Spinal cord (tissue), 10 donors: Measurements from ENCODE around the gene C10orf143. TPM values are rescaled to one million over a fixed set of nuclear protein-coding genes. Genes with fewer than 3 reads are reported as not detected.

Source experiments
- DNase-seq, 6 donors: peaks; one replicate each; pipeline versions ENCODE4 v3.0.0 to v3.0.0-alpha.2; 2013 to 2015; ENCODE audit warnings: low spot score in 6 of 6, low read depth in 4 of 6
- H3K27ac ChIP-seq: one replicate; pipeline ENCODE4 v1.5.1; 2013; ENCODE audit warnings: low read depth, low read length, control low read depth
- H3K27me3 ChIP-seq: one replicate; pipeline ENCODE4 v1.6.1; 2013; ENCODE audit warnings: low read length; ENCODE audit not compliant: control insufficient read depth, insufficient read depth
- H3K36me3 ChIP-seq: one replicate; pipeline ENCODE4 v1.6.1; 2013; ENCODE audit warnings: low read length; ENCODE audit not compliant: control insufficient read depth, insufficient read depth
- H3K4me1 ChIP-seq: one replicate; pipeline ENCODE4 v1.6.1; 2013; ENCODE audit warnings: low read length; ENCODE audit not compliant: control insufficient read depth, insufficient read depth
- H3K4me3 ChIP-seq: one replicate; pipeline ENCODE4 v1.5.1; 2013; ENCODE audit warnings: low read depth, low read length, control low read depth
- H3K9me3 ChIP-seq: one replicate; pipeline ENCODE4 v1.6.1; 2013; ENCODE audit warnings: low read length; ENCODE audit not compliant: control insufficient read depth, insufficient read depth
- WGBS: methylation state at CpG from one replicate; pipeline ENCODE4 v1.1.5; 2013; ENCODE audit warnings: missing lambda C conversion rate; ENCODE audit not compliant: insufficient coverage; 5-methylcytosine and 5-hydroxymethylcytosine counted together
- polyA plus RNA-seq, 2 donors: library from polyadenylated mRNA; unstranded; fragments of 120-200 nt; gene quantifications; one replicate each; pipeline ENCODE4 v1.2.1, GENCODE V29; 2013; ENCODE audit not compliant: insufficient read length in 2 of 2
- total RNA-seq, 2 donors: library from RNA; depleted of rRNA in 1 of 2; stranded (reverse); fragments of 120-200 nt in 1 of 2; fragments of >200 nt in 1 of 2; gene quantifications; one replicate each; pipeline versions ENCODE4 v1.2.3 to v1.2.4, GENCODE V29; 2013 to 2014
- donor health status: healthy.

Gene C10orf143
- total and polyA plus RNA-seq, 4 donors = 0.79 to 4.5 (median 3.0) TPM

GRCh38 chr10:130021383-130021950 lies 89.2 kb downstream of the C10orf143 start:
- peak in 2 of 6 donors; percentile 60 to 87 for DNase-seq
- Histone ChIP-seq H3K36me3 (no peaks in the 10 kb centered on the region), H3K27ac (no peak overlapping the region), H3K4me3 (no peak overlapping the region), H3K4me1 (peaks cover 6% of the 10 kb centered on the region), H3K9me3 (no peaks in the 10 kb centered on the region), H3K27me3 (no peaks in the 10 kb centered on the region)
- 82% methylated on average over 12 of the region's 12 CpGs for WGBS

GRCh38 chr10:130020651-130021382 lies 89.8 kb downstream of the C10orf143 start:
- Histone ChIP-seq H3K36me3 (no peaks in the 10 kb centered on the region), H3K4me1 (peaks cover under 1% of the 10 kb centered on the region), H3K9me3 (no peaks in the 10 kb centered on the region), H3K27ac (no peak overlapping the region), H3K27me3 (no peaks in the 10 kb centered on the region), H3K4me3 (no peak overlapping the region)
- DNase-seq = peak in 2 of 6 donors; percentile 53 to 60
- WGBS = 64% methylated on average over 19 of the region's 19 CpGs

- no peak overlapping the region for H3K27ac ChIP-seq
- no peaks in the 10 kb centered on the region for H3K27me3 ChIP-seq
- H3K36me3 ChIP-seq = no peaks in the 10 kb centered on the region
- H3K4me3 ChIP-seq = no peak overlapping the region
- WGBS = 84% methylated on average over 6 of the region's 7 CpGs
- no peaks in the 10 kb centered on the region for H3K9me3 ChIP-seq
- no peak for DNase-seq
- H3K4me1 ChIP-seq = peaks cover 9% of the 10 kb centered on the region
Measured at GRCh38 chr10:130018730-130019185, 91.9 kb downstream of the C10orf143 start.

GRCh38 chr10:130018265-130018664 lies 92.4 kb downstream of the C10orf143 start:
- Histone ChIP-seq H3K27ac (no peak overlapping the region), H3K4me3 (no peak overlapping the region), H3K27me3 (no peaks in the 10 kb centered on the region), H3K36me3 (no peaks in the 10 kb centered on the region), H3K9me3 (no peaks in the 10 kb centered on the region), H3K4me1 (peaks cover 9% of the 10 kb centered on the region)
- 100% methylated on average over 1 of the region's 5 CpGs for WGBS
- DNase-seq = peak in 1 of 6 donors; percentile 47

- no peaks in the 10 kb centered on the region for H3K36me3 ChIP-seq
- H3K27me3 ChIP-seq = no peaks in the 10 kb centered on the region
- no peak for DNase-seq
- H3K9me3 ChIP-seq = no peaks in the 10 kb centered on the region
- H3K27ac ChIP-seq = no peak overlapping the region
- peaks cover 9% of the 10 kb centered on the region for H3K4me1 ChIP-seq
- WGBS = 78% methylated on average over 10 of the region's 13 CpGs
- H3K4me3 ChIP-seq = no peak overlapping the region
Measured at GRCh38 chr10:130017631-130018022, 93.0 kb downstream of the C10orf143 start.

- WGBS = 59% methylated on average over 8 of the region's 19 CpGs
- Histone ChIP-seq H3K27ac (no peak overlapping the region), H3K27me3 (no peaks in the 10 kb centered on the region), H3K4me1 (peaks cover 11% of the 10 kb centered on the region), H3K9me3 (no peaks in the 10 kb centered on the region), H3K36me3 (no peaks in the 10 kb centered on the region), H3K4me3 (no peak overlapping the region)
- peak in 1 of 6 donors; percentile 47 for DNase-seq
Measured at GRCh38 chr10:130016993-130017630, 93.5 kb downstream of the C10orf143 start.

GRCh38 chr10:130016095-130016494 lies 94.5 kb downstream of the C10orf143 start:
- H3K9me3 ChIP-seq = no peaks in the 10 kb centered on the region

GRCh38 chr10:130015075-130015695 lies 95.4 kb downstream of the C10orf143 start:
- Histone ChIP-seq H3K27ac (no peak overlapping the region), H3K4me1 (peaks cover 14% of the 10 kb centered on the region), H3K27me3 (no peaks in the 10 kb centered on the region), H3K4me3 (no peak overlapping the region), H3K9me3 (no peaks in the 10 kb centered on the region), H3K36me3 (no peaks in the 10 kb centered on the region)
- DNase-seq = no peak
- 82% methylated on average over 18 of the region's 22 CpGs for WGBS

More at GRCh38 chr10:130016095-130016494, 94.5 kb downstream of the C10orf143 start:
- no peak for DNase-seq
- Histone ChIP-seq H3K27ac (no peak overlapping the region), H3K36me3 (no peaks in the 10 kb centered on the region), H3K4me3 (no peak overlapping the region), H3K4me1 (peaks cover 14% of the 10 kb centered on the region), H3K27me3 (no peaks in the 10 kb centered on the region)
- WGBS = 100% methylated on average over 2 of the region's 3 CpGs

- WGBS = 53% methylated on average over 35 of the region's 35 CpGs
- no peaks in the 10 kb centered on the region for H3K27me3 ChIP-seq
Measured at GRCh38 chr10:130014263-130015074, 96.2 kb downstream of the C10orf143 start.

More at GRCh38 chr10:130014263-130015074, 96.2 kb downstream of the C10orf143 start:
- Histone ChIP-seq H3K4me1 (peaks cover 14% of the 10 kb centered on the region), H3K9me3 (no peaks in the 10 kb centered on the region), H3K4me3 (no peak overlapping the region), H3K27ac (no peak overlapping the region), H3K36me3 (no peaks in the 10 kb centered on the region)
- peak in 2 of 6 donors; percentile 20 to 52 for DNase-seq
